ENCODE data around the gene ALOXE3.

- TF ChIP-seq REST (IDR thresholded peaks at IDR 0.05; ENCODE audit: insufficient read depth in 1 of 2, low read depth in 2 of 2, low read length in 2 of 2), result no peak
- TF ChIP-seq POLR2AphosphoS5 (IDR thresholded peaks at IDR 0.05; ENCODE audit: low read depth, low read length), result no peak
- TF ChIP-seq SIN3A (IDR thresholded peaks at IDR 0.05; ENCODE audit: borderline replicate concordance, insufficient read depth, low read length), result no peak
Measured at GRCh38 chr17:8047769-8048110, 70.6 kb downstream of the ALOXE3 start.

Data from PFSK-1 (cell line).